Fibroblast of lung (primary cell): ENCODE results near the gene ITIH2.

Experiments used
- EZH2 ChIP-seq: IDR thresholded peaks from 2 replicates; pipeline ENCODE4 v1.5.1; 2012; ENCODE audit warnings: low read length, control low read depth, mild to moderate bottlenecking; ENCODE audit errors: missing control alignments
- TF ChIP-seq, protein P1 (sequence below), 2 donors: IDR thresholded peaks in 1 of 2; conservative IDR thresholded peaks in 1 of 2; 1 replicate in 1 of 2; 2 replicates in 1 of 2; pipeline ENCODE4 v1.5.1; 2011 to 2012; ENCODE audit warnings: low read length in 2 of 2, control low read depth in 1 of 2, inconsistent platforms in 1 of 2, low read depth in 1 of 2, mild to moderate bottlenecking in 1 of 2

DNA sequence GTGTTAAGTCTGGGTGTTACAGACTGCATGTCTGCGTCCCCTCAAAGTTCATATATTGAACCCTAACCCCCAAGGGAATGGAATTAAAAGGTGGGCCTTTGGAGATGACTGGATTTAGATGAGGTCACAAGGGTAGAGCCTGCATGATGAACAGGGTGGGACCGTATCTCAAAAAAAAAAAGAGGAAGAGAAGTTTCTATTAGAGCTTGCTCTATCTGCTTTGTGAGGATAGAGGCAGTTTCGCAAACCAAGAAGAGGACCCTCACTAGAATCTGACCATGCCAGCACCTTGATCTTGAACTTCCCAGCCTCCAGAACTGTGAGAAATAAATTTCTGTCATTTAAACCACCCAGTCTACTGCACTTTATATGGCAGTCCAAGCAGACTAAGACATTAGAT, 83.3 kb downstream of the ITIH2 start:
- TF ChIP-seq, protein P1, sequence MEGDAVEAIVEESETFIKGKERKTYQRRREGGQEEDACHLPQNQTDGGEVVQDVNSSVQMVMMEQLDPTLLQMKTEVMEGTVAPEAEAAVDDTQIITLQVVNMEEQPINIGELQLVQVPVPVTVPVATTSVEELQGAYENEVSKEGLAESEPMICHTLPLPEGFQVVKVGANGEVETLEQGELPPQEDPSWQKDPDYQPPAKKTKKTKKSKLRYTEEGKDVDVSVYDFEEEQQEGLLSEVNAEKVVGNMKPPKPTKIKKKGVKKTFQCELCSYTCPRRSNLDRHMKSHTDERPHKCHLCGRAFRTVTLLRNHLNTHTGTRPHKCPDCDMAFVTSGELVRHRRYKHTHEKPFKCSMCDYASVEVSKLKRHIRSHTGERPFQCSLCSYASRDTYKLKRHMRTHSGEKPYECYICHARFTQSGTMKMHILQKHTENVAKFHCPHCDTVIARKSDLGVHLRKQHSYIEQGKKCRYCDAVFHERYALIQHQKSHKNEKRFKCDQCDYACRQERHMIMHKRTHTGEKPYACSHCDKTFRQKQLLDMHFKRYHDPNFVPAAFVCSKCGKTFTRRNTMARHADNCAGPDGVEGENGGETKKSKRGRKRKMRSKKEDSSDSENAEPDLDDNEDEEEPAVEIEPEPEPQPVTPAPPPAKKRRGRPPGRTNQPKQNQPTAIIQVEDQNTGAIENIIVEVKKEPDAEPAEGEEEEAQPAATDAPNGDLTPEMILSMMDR (conservative IDR thresholded peaks at IDR 0.05 in 1 of 2, IDR thresholded peaks at IDR 0.05 in 1 of 2; ENCODE audit: low read depth in 1 of 2, low read length in 2 of 2) = no peak
- no peak for TF ChIP-seq EZH2
